Stimulated activated CD8-positive, alpha-beta memory T cell treated with anti-CD3 and anti-CD28 coated beads, Interleukin-15, amount 100 ng/mL, for 1 hour (primary cell): Measurements from ENCODE around the gene ELOVL5.
"Not testable (repeated sequence)": the region's sequence is repeated elsewhere in the genome, so short reads cannot be mapped to it uniquely, and the experiment has no call there.

Experiments used
- DNase-seq: peaks from one replicate; pipeline ENCODE4 v3.0.0-alpha.2; 2020; ENCODE audit warnings: low read depth

Gene ELOVL5, protein sequence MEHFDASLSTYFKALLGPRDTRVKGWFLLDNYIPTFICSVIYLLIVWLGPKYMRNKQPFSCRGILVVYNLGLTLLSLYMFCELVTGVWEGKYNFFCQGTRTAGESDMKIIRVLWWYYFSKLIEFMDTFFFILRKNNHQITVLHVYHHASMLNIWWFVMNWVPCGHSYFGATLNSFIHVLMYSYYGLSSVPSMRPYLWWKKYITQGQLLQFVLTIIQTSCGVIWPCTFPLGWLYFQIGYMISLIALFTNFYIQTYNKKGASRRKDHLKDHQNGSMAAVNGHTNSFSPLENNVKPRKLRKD

DNA sequence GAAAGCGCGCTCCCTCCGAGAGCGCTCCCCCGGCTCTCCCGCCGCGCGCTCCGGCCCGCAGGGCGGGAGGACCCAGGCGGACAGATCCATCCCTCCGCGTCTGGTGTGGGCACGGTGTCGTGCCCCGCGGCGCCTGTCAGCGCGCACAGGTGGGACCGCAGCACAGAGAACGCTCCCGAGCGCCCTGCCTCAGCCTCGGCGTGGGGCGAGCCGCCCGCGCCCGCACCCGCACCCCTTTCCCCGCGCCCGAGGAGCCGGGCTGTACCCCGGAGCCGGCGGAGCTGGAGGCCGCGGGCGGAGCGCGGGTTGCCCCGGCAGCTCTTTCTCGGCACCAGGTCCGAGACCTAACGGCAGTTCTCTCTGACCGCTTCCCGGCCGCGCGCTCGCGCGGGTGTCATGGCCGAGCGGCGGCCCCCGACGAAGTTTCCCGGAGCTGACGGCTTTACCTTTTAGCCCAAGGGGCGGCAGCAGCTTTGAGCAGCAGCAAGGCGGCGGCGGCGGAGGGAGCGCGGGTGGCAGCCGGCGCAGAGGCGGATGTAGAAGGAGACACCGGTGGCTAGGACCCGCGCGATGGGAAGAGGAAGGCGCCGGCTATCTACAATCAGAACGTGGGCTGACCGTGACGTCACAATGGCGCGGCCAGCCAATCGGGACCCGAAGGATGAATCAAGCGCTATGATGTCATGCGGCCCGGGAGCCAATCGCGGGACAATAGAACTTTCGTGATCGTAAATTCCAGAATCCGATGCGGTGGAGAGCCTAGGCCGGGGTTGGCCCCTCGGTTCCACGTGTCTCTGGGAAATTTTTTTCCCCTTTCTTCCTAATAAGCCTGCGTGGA is at the start of gene ELOVL5:
Gene ELOVL5 (minus strand): TSS at position 580 of the 838 bp plus-strand sequence. CDS start 53,251 bp downstream, outside the sequence.
- peak; percentile 94 for DNase-seq

- no peak for DNase-seq
Measured at GRCh38 chr6:53397283-53397682, 48.5 kb upstream of the ELOVL5 start.

GRCh38 chr6:53395986-53396385 is 47.2 kb upstream of the ELOVL5 start:
- DNase-seq = no peak

DNA sequence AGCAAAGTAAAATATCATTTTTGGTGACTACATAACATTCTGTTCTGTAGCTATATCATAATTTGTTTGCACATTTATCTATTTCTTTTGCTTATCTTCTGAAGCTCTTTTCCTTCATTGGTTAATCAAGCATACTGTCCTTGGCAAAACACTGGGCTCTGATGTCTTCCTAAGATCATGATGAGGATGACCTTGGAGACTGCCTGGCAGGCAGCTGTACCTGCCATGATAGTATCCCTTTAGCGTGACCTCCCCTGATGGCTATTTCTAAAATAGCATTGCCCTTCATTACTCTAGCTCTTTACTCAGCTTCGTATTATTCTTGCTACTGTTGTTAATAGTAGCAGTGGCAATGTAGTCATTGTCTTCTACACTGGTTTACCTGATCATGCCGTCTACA is 46.0 kb upstream of the ELOVL5 start:
- no peak for DNase-seq

- DNase-seq = no peak
Measured at GRCh38 chr6:53391170-53391569, 42.4 kb upstream of the ELOVL5 start.

- no peak for DNase-seq
Measured at GRCh38 chr6:53390010-53390409, 41.3 kb upstream of the ELOVL5 start.

GRCh38 chr6:53388615-53389014 is 39.9 kb upstream of the ELOVL5 start:
- not testable (repeated sequence) for DNase-seq

- no peak for DNase-seq
Measured at GRCh38 chr6:53382421-53382820, 33.7 kb upstream of the ELOVL5 start.

GRCh38 chr6:53378208-53378607 is 29.5 kb upstream of the ELOVL5 start:
- DNase-seq = no peak

GRCh38 chr6:53377793-53378192 is 29.0 kb upstream of the ELOVL5 start:
- no peak for DNase-seq

DNA sequence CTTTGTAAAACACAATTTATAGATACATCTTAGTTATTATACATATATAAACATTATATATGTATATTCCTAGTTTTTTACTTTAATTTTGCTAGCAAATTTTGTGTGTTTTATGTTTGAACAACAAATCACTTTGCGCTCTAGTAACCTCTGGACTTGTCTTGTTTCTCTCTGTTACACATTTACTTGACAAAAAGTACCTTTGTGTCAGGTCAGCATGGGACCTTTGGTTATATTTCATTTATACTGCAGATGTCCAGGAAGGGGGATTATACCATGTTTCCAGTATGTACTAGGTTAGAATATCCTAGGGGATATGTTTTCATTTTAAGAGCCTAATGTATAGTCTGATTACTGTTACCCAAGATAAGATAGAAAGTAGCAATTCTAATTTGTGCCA is 28.5 kb upstream of the ELOVL5 start:
- DNase-seq = no peak

DNA sequence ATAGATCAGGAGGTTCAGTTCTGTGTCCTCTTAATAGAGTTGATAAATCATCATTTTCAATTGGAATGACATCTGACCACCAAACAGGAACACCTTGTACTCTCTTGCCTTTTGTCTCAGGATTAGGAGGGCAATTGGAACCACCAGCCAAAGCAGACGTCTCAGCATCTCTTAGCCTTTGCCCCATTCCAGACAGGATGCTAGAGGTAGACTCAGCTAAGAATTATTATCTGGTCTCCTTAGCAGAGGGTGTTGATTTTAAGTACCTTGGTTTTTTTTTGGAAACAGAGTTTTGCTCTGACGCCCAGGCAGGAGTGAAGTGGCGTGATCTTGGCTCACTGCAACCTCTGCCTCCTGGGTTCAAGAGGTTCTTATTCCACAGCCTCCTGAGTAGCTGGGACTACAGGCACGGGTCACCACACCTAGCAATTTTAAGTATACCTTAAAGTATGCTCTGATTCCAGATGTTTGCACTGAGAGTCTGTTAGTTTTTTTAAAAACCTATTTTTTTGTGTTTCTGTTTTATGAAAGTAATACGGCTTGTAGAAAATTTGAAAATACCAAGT is 28.0 kb upstream of the ELOVL5 start:
- no peak for DNase-seq

- DNase-seq = no peak
Measured at GRCh38 chr6:53375847-53376246, 27.1 kb upstream of the ELOVL5 start.

DNA sequence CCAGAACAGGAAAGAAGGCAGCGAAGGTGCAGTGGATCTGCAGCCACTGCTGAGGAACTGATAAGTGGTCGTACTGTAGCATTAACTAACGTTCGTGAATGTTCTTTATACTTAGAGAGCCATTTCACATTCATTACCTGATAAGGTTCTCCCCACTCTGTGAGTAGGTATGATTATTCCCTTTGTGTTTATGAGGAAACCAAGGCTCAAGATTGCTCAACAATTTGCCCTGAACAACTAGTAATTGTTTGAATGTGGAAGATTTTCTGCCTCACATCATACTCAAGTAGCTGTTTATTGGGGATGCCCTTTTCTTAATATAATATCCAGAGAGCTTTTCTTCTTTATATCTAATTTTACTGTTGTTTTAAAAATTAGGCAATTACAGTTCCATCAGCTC is 24.9 kb upstream of the ELOVL5 start:
- DNase-seq = no peak

GRCh38 chr6:53369876-53370515 is 21.2 kb upstream of the ELOVL5 start:
- DNase-seq = no peak

DNA sequence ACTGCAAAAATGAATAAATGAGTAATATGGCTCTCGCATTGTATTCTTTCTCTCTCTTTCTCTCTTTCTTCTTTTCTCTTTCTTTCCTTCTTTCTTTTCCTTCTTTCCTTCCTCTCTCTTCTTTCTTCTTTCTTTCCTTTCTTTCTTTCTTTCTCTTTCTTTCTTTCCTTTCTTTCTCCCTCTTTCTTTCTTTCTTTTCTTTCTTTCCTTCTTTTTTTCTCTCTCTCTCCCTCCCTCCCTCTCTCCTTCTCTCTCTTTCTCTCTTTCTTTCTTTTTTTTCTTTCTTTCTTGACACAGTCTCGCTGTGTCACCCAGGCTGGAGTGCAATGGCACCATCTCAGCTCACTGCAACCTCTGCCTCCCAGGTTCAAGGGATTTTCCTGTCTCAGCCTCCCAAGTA is 20.3 kb upstream of the ELOVL5 start:
- DNase-seq = no peak

DNA sequence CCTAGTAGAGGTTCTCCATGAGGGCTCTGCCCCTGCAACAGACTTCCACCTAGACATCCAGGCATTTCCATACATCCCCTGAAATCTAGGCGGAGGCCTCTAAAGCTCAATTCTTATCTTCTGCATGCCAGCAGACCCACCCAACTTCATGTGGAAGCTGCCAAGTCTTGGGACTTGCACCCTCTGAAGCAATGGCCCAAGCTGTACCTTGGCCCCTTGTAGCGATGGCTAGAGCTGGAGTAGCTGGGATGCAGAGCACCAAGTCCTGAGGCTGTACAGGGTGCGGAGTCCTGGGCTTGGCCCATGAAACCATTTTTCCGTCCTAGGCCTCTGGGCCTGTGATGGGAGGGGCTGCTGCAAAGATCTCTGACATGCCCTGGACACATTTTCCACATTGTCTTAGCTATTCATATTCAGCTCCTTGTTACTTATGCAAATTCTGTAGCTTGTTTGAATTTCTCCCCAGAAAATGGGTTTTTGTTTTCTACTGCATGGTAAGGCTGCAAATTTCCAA is 17.4 kb upstream of the ELOVL5 start:
- no peak for DNase-seq

- no peak for DNase-seq
Measured at GRCh38 chr6:53363341-53364079, 14.8 kb upstream of the ELOVL5 start.

DNA sequence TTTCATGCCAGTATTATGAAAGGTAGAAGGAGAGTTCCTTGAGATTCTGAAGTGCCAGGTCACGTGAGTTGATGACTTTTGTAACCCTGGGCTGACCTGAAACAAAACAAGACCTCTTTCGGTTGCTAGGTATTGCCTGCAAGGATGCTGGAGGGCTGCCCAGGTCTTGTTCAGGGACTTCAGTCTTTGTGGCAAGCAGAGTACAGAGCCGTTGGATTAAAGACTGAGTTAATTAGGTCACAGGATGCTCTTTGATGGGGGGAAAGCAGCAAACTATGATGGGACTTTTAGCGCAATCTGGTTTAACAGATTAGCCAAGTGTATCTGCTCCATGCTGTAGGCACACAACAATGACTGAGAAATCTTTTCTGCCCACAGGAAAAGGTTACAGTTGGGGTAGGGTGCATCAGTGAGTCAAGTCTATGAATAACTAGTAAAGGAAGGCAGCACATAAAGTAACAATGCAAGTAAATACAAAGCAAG is 12.8 kb upstream of the ELOVL5 start:
- peak; percentile 6 for DNase-seq

- DNase-seq = no peak
Measured at GRCh38 chr6:53360093-53360912, 11.6 kb upstream of the ELOVL5 start.

DNA sequence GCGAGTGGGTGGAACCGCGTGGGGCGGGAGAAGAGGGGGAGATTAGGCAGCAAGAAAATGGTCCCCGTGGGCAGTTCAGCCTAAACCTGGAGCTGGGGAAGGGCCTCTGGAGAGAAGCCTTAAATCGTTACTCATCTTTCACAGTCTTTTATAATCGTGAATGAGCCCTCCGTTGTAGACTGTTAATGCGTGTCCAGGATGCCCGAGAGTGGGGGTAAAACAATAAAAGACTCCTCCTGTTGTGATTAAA is 11.0 kb upstream of the ELOVL5 start:
- DNase-seq = no peak
